Muscle of leg (tissue), 16 donors: ENCODE results near the gene SLC10A7. TPM values are rescaled to one million over a fixed set of nuclear protein-coding genes. Genes with fewer than 3 reads are reported as not detected.

Experiments used
- DNase-seq: peaks from one replicate; pipeline ENCODE4 v3.0.0; 2013
- H3K27ac ChIP-seq: one replicate; pipeline ENCODE4 v1.5.1; 2013; ENCODE audit warnings: mild to moderate bottlenecking, low read length, control low read depth
- H3K27me3 ChIP-seq: one replicate; pipeline ENCODE4 v1.6.1; 2013; ENCODE audit warnings: low read length; ENCODE audit not compliant: control insufficient read depth, insufficient read depth
- H3K36me3 ChIP-seq: one replicate; pipeline ENCODE4 v1.6.1; 2013; ENCODE audit warnings: low read length; ENCODE audit not compliant: control insufficient read depth, insufficient read depth
- H3K4me1 ChIP-seq: one replicate; pipeline ENCODE4 v1.6.1; 2013; ENCODE audit warnings: low read length; ENCODE audit not compliant: control insufficient read depth, insufficient read depth
- H3K4me3 ChIP-seq: one replicate; pipeline ENCODE4 v1.5.1; 2013; ENCODE audit warnings: low read length, control low read depth
- H3K9me3 ChIP-seq: replicated peaks from 2 replicates; pipeline ENCODE4 v1.6.1; 2013; ENCODE audit warnings: low read depth, low read length; ENCODE audit not compliant: control insufficient read depth
- WGBS: methylation state at CpG from one replicate; pipeline ENCODE4 v1.1.5; 2013; ENCODE audit warnings: missing lambda C conversion rate; ENCODE audit not compliant: insufficient coverage; 5-methylcytosine and 5-hydroxymethylcytosine counted together
- long read RNA-seq, 11 donors: transcript quantifications; one replicate each; lab custom pipeline, GENCODE V29; 2026
- polyA plus RNA-seq, 8 donors: library from polyadenylated mRNA; unstranded; fragments of 120-200 nt; gene quantifications; one replicate each; pipeline versions ENCODE4 v1.2.1 to v1.2.3, GENCODE V29; 2013; ENCODE audit warnings: inconsistent platforms in 1 of 8, low replicate concordance in 1 of 8; ENCODE audit not compliant: insufficient read length in 8 of 8, insufficient read depth in 1 of 8
- total RNA-seq: library from RNA; stranded (reverse); fragments of 120-200 nt; gene quantifications from one replicate; pipeline ENCODE4 v1.2.4, GENCODE V29; 2013

The SLC10A7 gene
- total RNA-seq (11.0 TPM), polyA plus RNA-seq (10 to 100 TPM in 1 of 8 donors, 1 to 10 TPM in 7; 5.6 to 10.0 (median 7.4) TPM)
- long read RNA-seq, donor 1: 0 reads
- long read RNA-seq, donor 2: 0 reads
- long read RNA-seq, donor 3, partial matches to known transcripts: 0 of 2 reads
- long read RNA-seq, donor 3, other reads (novel, unspliced or antisense): 0 of 2 reads
- long read RNA-seq, donor 4: 0 reads
- long read RNA-seq, donor 5: 0 reads
- long read RNA-seq, donor 6, partial matches to known transcripts: 0 of 1 reads
- long read RNA-seq, donor 6, other reads (novel, unspliced or antisense): 0 of 1 reads
- long read RNA-seq, donor 7, partial matches to known transcripts: 0 of 1 reads
- long read RNA-seq, donor 7, other reads (novel, unspliced or antisense): 0 of 1 reads
- long read RNA-seq, donor 8, partial matches to known transcripts: 0 of 1 reads
- long read RNA-seq, donor 8, other reads (novel, unspliced or antisense): 0 of 1 reads
- long read RNA-seq, donor 9, partial matches to known transcripts: 0 of 1 reads
- long read RNA-seq, donor 9, other reads (novel, unspliced or antisense): 0 of 1 reads
- long read RNA-seq, donor 10, partial matches to known transcripts: 0 of 1 reads
- long read RNA-seq, donor 10, other reads (novel, unspliced or antisense): 0 of 1 reads
- long read RNA-seq, donor 11, partial matches to known transcripts: 0 of 1 reads
- long read RNA-seq, donor 11, other reads (novel, unspliced or antisense): 0 of 1 reads

DNA sequence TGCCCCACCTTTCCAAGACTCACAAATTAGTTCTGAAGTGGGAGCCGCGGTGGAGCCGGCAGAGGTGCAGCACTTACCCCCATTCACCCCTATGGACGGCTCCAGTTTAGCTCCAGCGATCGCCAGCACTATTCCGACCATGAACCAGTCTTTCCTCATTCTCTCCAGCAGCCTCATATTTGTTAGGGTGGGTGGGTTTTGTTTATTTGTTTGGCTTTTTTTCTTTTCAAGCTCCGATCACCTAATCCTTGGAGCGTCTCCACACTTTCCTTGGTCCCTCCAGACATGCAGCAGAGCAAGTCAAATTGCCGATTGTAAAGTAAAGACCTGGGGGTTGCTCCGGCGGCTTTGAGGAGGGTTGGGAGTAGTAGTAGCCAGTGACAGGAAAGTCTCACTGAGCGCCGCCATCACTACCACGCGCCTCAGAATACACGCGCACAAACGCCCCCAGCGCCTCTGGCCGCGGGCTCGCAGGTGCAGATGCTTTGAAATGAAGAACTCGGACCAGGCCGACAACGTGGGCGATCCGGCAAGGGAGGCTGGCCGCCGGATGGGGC, at the start of gene SLC10A7:
Gene SLC10A7, minus strand, starts transcription at position 400 of the 557 bp plus-strand sequence. Its CDS starts 223 bp downstream, at position 177.
- peaks cover 5% of the 10 kb centered on the region for H3K4me1 ChIP-seq
- H3K36me3 ChIP-seq: no peaks in the 10 kb centered on the region
- H3K9me3 ChIP-seq: no peaks in the 10 kb centered on the region
- H3K27me3 ChIP-seq: no peaks in the 10 kb centered on the region
- peak within 1 kb of the TSS; percentile 95 for H3K27ac ChIP-seq
- 0% methylated on average over 16 of the region's 30 CpGs for WGBS
- peak within 1 kb of the TSS; percentile 97 for H3K4me3 ChIP-seq
- peak; percentile 91 for DNase-seq

DNA sequence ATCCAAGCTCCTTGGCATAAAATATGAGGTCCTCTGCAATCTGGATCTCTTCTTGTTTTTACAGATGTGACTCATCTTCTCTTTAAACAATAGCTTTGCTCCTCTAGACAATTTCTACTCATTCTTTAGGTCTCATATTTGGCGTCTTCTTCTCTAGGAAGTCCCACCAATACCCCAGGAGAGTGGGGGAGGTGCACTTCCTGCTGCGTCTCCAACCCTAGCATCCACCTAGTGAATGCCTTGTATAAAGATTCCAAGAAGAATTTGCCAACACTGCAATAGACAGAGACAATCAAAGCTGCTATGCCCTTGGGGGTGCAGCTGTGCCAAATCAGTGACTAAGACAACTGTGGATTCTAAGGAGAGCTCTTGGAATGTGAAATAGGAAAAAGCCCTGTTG, 45.7 kb upstream of the SLC10A7 start:
- Histone ChIP-seq H3K27me3 (no peaks in the 10 kb centered on the region), H3K9me3 (no peaks in the 10 kb centered on the region), H3K4me3 (no peak overlapping the region), H3K36me3 (no peaks in the 10 kb centered on the region), H3K27ac (no peak overlapping the region), H3K4me1 (no peaks in the 10 kb centered on the region)
- no peak for DNase-seq
- WGBS: no CpG with 5 or more reads among the region's 2 CpGs

GRCh38 chr4:146564492-146564891, 42.8 kb upstream of the SLC10A7 start:
- H3K9me3 ChIP-seq: no peaks in the 10 kb centered on the region
- H3K27ac ChIP-seq: no peak overlapping the region
- H3K36me3 ChIP-seq: no peaks in the 10 kb centered on the region
- H3K27me3 ChIP-seq: no peaks in the 10 kb centered on the region
- no CpG with 5 or more reads among the region's 3 CpGs for WGBS
- DNase-seq: no peak
- no peaks in the 10 kb centered on the region for H3K4me1 ChIP-seq
- H3K4me3 ChIP-seq: no peak overlapping the region

- WGBS: no CpG with 5 or more reads among the region's 3 CpGs
- Histone ChIP-seq H3K9me3 (no peaks in the 10 kb centered on the region), H3K4me1 (no peaks in the 10 kb centered on the region), H3K4me3 (no peak overlapping the region), H3K27me3 (no peaks in the 10 kb centered on the region), H3K27ac (no peak overlapping the region), H3K36me3 (no peaks in the 10 kb centered on the region)
- DNase-seq: no peak
Measured at GRCh38 chr4:146550161-146550560, 28.4 kb upstream of the SLC10A7 start.

GRCh38 chr4:146548443-146548842, 26.7 kb upstream of the SLC10A7 start:
- H3K4me3 ChIP-seq: no peak overlapping the region
- no peaks in the 10 kb centered on the region for H3K27me3 ChIP-seq
- H3K27ac ChIP-seq: no peak overlapping the region
- H3K9me3 ChIP-seq: no peaks in the 10 kb centered on the region
- no CpG with 5 or more reads among the region's 1 CpG for WGBS
- DNase-seq: no peak
- H3K4me1 ChIP-seq: no peaks in the 10 kb centered on the region
- H3K36me3 ChIP-seq: no peaks in the 10 kb centered on the region

- H3K9me3 ChIP-seq: peaks cover 3% of the 10 kb centered on the region
- no peak overlapping the region for H3K4me3 ChIP-seq
- no CpG with 5 or more reads among the region's 2 CpGs for WGBS
- no peaks in the 10 kb centered on the region for H3K36me3 ChIP-seq
- DNase-seq: no peak
- H3K27me3 ChIP-seq: no peaks in the 10 kb centered on the region
- no peaks in the 10 kb centered on the region for H3K4me1 ChIP-seq
- no peak overlapping the region for H3K27ac ChIP-seq
Measured at GRCh38 chr4:146545102-146545501, 23.4 kb upstream of the SLC10A7 start.

GRCh38 chr4:146534178-146534577, 12.4 kb upstream of the SLC10A7 start:
- Histone ChIP-seq H3K36me3 (no peaks in the 10 kb centered on the region), H3K9me3 (no peaks in the 10 kb centered on the region), H3K27me3 (no peaks in the 10 kb centered on the region), H3K4me3 (no peak overlapping the region), H3K27ac (no peak overlapping the region), H3K4me1 (no peaks in the 10 kb centered on the region)
- DNase-seq: no peak

DNA sequence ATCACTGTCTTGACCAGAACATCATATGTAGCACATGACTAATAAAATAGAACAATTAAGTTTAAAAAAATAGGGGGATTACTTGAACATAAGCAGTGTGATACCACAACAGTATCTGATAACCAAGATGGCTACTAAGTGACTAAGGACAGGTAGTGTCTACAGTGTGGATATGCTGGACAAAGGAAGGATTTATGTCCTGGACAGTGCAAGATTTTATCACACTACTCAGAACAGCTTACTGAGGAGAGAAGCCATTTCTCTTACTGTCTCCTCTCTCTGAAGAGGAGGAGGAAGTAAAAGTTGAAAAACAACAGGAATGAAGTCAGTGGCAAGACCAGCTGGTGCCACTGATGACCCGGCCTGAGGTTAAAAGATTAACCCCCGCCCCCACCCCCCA, 4.0 kb upstream of the SLC10A7 start:
- no peaks in the 10 kb centered on the region for H3K9me3 ChIP-seq
- WGBS: 20% methylated on average over 1 of the region's 2 CpGs

DNA sequence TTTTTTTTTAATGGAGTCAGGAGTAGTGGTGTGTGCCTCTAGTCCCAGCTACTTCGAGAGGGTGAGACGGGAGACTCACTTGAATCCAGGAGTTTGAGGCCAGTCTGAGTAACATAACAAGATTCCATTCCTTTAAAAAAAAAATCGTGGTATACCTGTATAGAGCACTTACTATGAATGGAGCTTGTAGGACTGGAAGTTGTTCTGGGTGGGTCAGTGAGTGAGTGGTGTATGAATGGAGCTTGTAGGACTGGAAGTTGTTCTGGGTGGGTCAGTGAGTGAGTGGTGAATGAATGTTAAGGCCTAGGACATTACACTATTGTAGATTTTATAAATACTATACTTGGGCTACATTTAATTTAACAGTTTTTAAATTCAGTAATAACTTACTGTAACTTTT, 2.9 kb upstream of the SLC10A7 start:
- WGBS: 75% methylated on average over 1 of the region's 3 CpGs
- H3K9me3 ChIP-seq: no peaks in the 10 kb centered on the region

More for the DNA sequence above, 4.0 kb upstream of the SLC10A7 start:
- Histone ChIP-seq H3K4me3 (no peak overlapping the region), H3K27me3 (no peaks in the 10 kb centered on the region), H3K36me3 (no peaks in the 10 kb centered on the region), H3K4me1 (peaks cover 5% of the 10 kb centered on the region), H3K27ac (no peak overlapping the region)
- no peak for DNase-seq

DNA sequence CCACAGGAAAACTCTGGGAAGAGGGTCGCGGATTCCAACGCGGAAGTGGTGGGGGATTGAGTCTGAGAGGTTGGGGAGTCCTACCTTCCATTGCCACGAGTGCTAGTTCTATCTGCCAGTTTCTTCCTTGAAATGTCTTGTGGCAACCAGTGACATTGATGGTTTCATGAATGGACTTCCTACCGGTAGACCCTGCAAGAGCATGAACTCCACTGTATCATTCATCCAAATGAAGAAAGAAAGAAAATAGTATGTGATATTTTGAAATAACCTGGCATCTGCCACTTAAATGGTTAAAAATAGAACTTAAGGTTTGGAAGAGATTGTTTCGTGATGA, 1.1 kb upstream of the SLC10A7 start:
- no peaks in the 10 kb centered on the region for H3K36me3 ChIP-seq
- peak; percentile 45 for DNase-seq
- H3K4me1 ChIP-seq: peaks cover 5% of the 10 kb centered on the region
- H3K27me3 ChIP-seq: no peaks in the 10 kb centered on the region
- peak overlapping the region; percentile 95 for H3K27ac ChIP-seq
- no peaks in the 10 kb centered on the region for H3K9me3 ChIP-seq
- peak overlapping the region; percentile 97 for H3K4me3 ChIP-seq
- 20% methylated on average over 1 of the region's 7 CpGs for WGBS

More for the DNA sequence above, 2.9 kb upstream of the SLC10A7 start:
- H3K36me3 ChIP-seq: no peaks in the 10 kb centered on the region
- no peak overlapping the region for H3K27ac ChIP-seq
- H3K27me3 ChIP-seq: no peaks in the 10 kb centered on the region
- no peak overlapping the region for H3K4me3 ChIP-seq
- H3K4me1 ChIP-seq: peaks cover 5% of the 10 kb centered on the region
- DNase-seq: no peak
